Caco-2 (cell line): ENCODE data around the gene MIEN1. TPM values are rescaled to one million over a fixed set of nuclear protein-coding genes. Genes with fewer than 3 reads are reported as not detected.
"Not testable (repeated sequence)": the region's sequence is repeated elsewhere in the genome, so short reads cannot be mapped to it uniquely, and the experiment has no call there.

Experiments used
- BruUV-seq: library from RNA; stranded (reverse); fragments of 400-500 nt; replicated peaks from 2 replicates; lab custom pipeline; 2021; lab: Mats Ljungman, UMichigan
- CTCF ChIA-PET: fragments of 300-600 bp; sonication (Branson Sonifier 250); formaldehyde crosslinking; loops from one replicate; lab custom pipeline; 2022; ENCODE audit warnings: antibody characterized with exemption; lab: Charles Lee
- POLR2A ChIA-PET: fragments of 300-600 bp; sonication (Branson Sonifier 250); formaldehyde crosslinking; loops from one replicate; lab custom pipeline; 2022; ENCODE audit warnings: antibody characterized with exemption; lab: Charles Lee
- DNase-seq, 2 experiments: peaks; one replicate each; pipeline versions ENCODE4 v3.0.0 to v3.0.0-alpha.2; 2020 to 2022
- H3K27me3 ChIP-seq: replicated peaks from 2 replicates; pipeline ENCODE4 v1.6.0; 2011; ENCODE audit warnings: low read length; ENCODE audit not compliant: control insufficient read depth, insufficient read depth
- H3K36me3 ChIP-seq: 2 replicates; pipeline ENCODE4 v1.5.1; 2011; ENCODE audit warnings: low read length; ENCODE audit not compliant: control insufficient read depth, insufficient read depth
- H3K4me1 ChIP-seq: fragments of 250-450 bp; sonication (Bioruptor Pico); 2 replicates; pipeline ENCODE4 v1.5.1; 2020; ENCODE audit warnings: mild to moderate bottlenecking
- H3K4me3 ChIP-seq: 2 replicates; pipeline ENCODE4 v1.5.1; 2011; ENCODE audit warnings: low read depth, mild to moderate bottlenecking, control low read depth, low read length
- H3K9me3 ChIP-seq: fragments of 250-450 bp; sonication (Bioruptor Pico); 2 replicates; pipeline ENCODE4 v1.5.1; 2020; ENCODE audit warnings: mild to moderate bottlenecking, moderate library complexity
- H3K27ac Mint-ChIP-seq: one replicate; pipeline ENCODE4 v1.8.0; 2022; ENCODE audit warnings: mixed read lengths; ENCODE audit not compliant: unreplicated experiment
- H3K27me3 Mint-ChIP-seq: one replicate; pipeline ENCODE4 v1.8.0; 2022; ENCODE audit warnings: mixed read lengths; ENCODE audit not compliant: insufficient read depth, unreplicated experiment
- H3K36me3 Mint-ChIP-seq: one replicate; pipeline ENCODE4 v1.8.0; 2022; ENCODE audit warnings: mild to moderate bottlenecking, mixed read lengths; ENCODE audit not compliant: insufficient read depth, unreplicated experiment
- H3K4me1 Mint-ChIP-seq: one replicate; pipeline ENCODE4 v1.8.0; 2022; ENCODE audit warnings: low read depth, mixed read lengths; ENCODE audit not compliant: unreplicated experiment
- H3K4me3 Mint-ChIP-seq: one replicate; pipeline ENCODE4 v1.8.0; 2022; ENCODE audit warnings: mild to moderate bottlenecking, moderate library complexity, mixed read lengths; ENCODE audit not compliant: unreplicated experiment
- H3K9me3 Mint-ChIP-seq: one replicate; pipeline ENCODE4 v1.8.0; 2022; ENCODE audit warnings: mixed read lengths; ENCODE audit not compliant: unreplicated experiment
- CTCF ChIP-seq, 2 experiments: fragments of 200-600 bp in 1 of 2; IDR thresholded peaks; 1 replicate in 1 of 2; 2 replicates in 1 of 2; pipeline versions ENCODE4 v1.5.1 to v1.8.0; 2011 to 2022; ENCODE audit warnings: antibody characterized with exemption in 1 of 2, control low read depth in 1 of 2, inconsistent platforms in 1 of 2, low read depth in 1 of 2, low read length in 1 of 2, mild to moderate bottlenecking in 1 of 2, moderate library complexity in 1 of 2; ENCODE audit not compliant: insufficient read depth in 1 of 2, severe bottlenecking in 1 of 2, unreplicated experiment in 1 of 2
- intact Hi-C: fragments of 100-400 bp; cut with micrococcal nuclease; formaldehyde crosslinking; loops from one replicate; pipeline ENCODE4 v1.10.0; 2022; ENCODE audit not compliant: unreplicated experiment
- total RNA-seq: library from RNA; stranded (reverse); gene quantifications from 2 replicates; pipeline ENCODE4 v1.2.3, GENCODE V29; 2022

MIEN1 gene
- total RNA-seq, 1 experiment from 2014 or later, result 42.9 TPM

- no peaks in the 10 kb centered on the region for H3K4me1 Mint-ChIP-seq
- peak overlapping the region; percentile 91 for H3K27ac Mint-ChIP-seq
- Histone ChIP-seq H3K27me3 (no peaks in the 10 kb centered on the region), H3K4me3 (peak overlapping the region; percentile 57), H3K9me3 (no peaks in the 10 kb centered on the region), H3K4me1 (peaks cover 10% of the 10 kb centered on the region), H3K36me3 (peaks cover 5% of the 10 kb centered on the region)
- peak overlapping the region; percentile 84 for H3K4me3 Mint-ChIP-seq
- TF ChIP-seq CTCF (IDR thresholded peaks at IDR 0.05; ENCODE audit: insufficient read depth in 1 of 2, low read depth in 1 of 2, low read length in 1 of 2, severe bottlenecking in 1 of 2, unreplicated experiment in 1 of 2), result no peak
- no peak for DNase-seq
- CTCF ChIA-PET, result interaction anchor here (0.6 to 3.2 kb wide), 17 partner anchors 9 to 182 kb away, joined by 3 to 29 read pairs (median 5); partner anchors contain the start of genes ERBB2 and PGAP3
- POLR2A ChIA-PET, result interaction anchor here (0.6 to 2.4 kb wide), 9 partner anchors 10 to 108 kb away, joined by 3 to 24 read pairs (median 11); partner anchors contain the start of genes ERBB2 and PGAP3
- H3K36me3 Mint-ChIP-seq, result peaks cover 68% of the 10 kb centered on the region
- no TSS peak for BruUV-seq
- H3K9me3 Mint-ChIP-seq, result no peaks in the 10 kb centered on the region
- H3K27me3 Mint-ChIP-seq, result no peaks in the 10 kb centered on the region
- intact Hi-C loops, result no loop called here
Measured at GRCh38 chr17:39729280-39729851, 966 bp downstream of the MIEN1 start.

- Histone ChIP-seq H3K9me3 (no peaks in the 10 kb centered on the region), H3K4me1 (peaks cover 10% of the 10 kb centered on the region), H3K4me3 (no peak overlapping the region), H3K27me3 (no peaks in the 10 kb centered on the region), H3K36me3 (peaks cover 5% of the 10 kb centered on the region)
- TF ChIP-seq CTCF (IDR thresholded peaks at IDR 0.05; ENCODE audit: insufficient read depth in 1 of 2, low read depth in 1 of 2, low read length in 1 of 2, severe bottlenecking in 1 of 2, unreplicated experiment in 1 of 2), result no peak
- Mint-ChIP-seq H3K4me1 (no peaks in the 10 kb centered on the region), H3K9me3 (no peaks in the 10 kb centered on the region), H3K27ac (no peak overlapping the region), H3K36me3 (peaks cover 83% of the 10 kb centered on the region), H3K27me3 (no peaks in the 10 kb centered on the region), H3K4me3 (no peak overlapping the region)
- no TSS peak for BruUV-seq
- POLR2A ChIA-PET, result no interaction called here
- CTCF ChIA-PET, result no interaction called here
- intact Hi-C loops, result no loop called here
- no peak for DNase-seq
Measured at GRCh38 chr17:39727556-39727955, 2.8 kb downstream of the MIEN1 start.

GRCh38 chr17:39726617-39727016 lies 3.7 kb downstream of the MIEN1 start:
- intact Hi-C loops, result no loop called here
- Histone ChIP-seq H3K27me3 (no peaks in the 10 kb centered on the region), H3K4me3 (no peak overlapping the region), H3K36me3 (peaks cover 6% of the 10 kb centered on the region), H3K4me1 (peaks cover 10% of the 10 kb centered on the region), H3K9me3 (no peaks in the 10 kb centered on the region)
- DNase-seq, result no peak
- no peaks in the 10 kb centered on the region for H3K4me1 Mint-ChIP-seq
- no peak overlapping the region for H3K27ac Mint-ChIP-seq
- no peak overlapping the region for H3K4me3 Mint-ChIP-seq
- ChIA-PET CTCF (interaction anchor here (1.0 kb wide), 1 partner anchor 105 kb away, joined by 3 read pairs; no protein-coding TSS in a partner anchor), POLR2A (no interaction called here)
- no TSS peak for BruUV-seq
- H3K27me3 Mint-ChIP-seq, result no peaks in the 10 kb centered on the region
- TF ChIP-seq CTCF (IDR thresholded peaks at IDR 0.05; ENCODE audit: insufficient read depth in 1 of 2, low read depth in 1 of 2, low read length in 1 of 2, severe bottlenecking in 1 of 2, unreplicated experiment in 1 of 2), result no peak
- no peaks in the 10 kb centered on the region for H3K9me3 Mint-ChIP-seq
- H3K36me3 Mint-ChIP-seq, result peaks cover 87% of the 10 kb centered on the region

- H3K9me3 Mint-ChIP-seq, POLR2A ChIA-PET, H3K4me1 Mint-ChIP-seq, H3K27me3 ChIP-seq, BruUV-seq, H3K36me3 ChIP-seq, H3K4me3 ChIP-seq, H3K4me1 ChIP-seq, intact Hi-C loops, H3K9me3 ChIP-seq, H3K4me3 Mint-ChIP-seq, H3K27me3 Mint-ChIP-seq, DNase-seq: not testable (repeated sequence)
- Mint-ChIP-seq H3K36me3 (peaks cover 88% of the 10 kb centered on the region), H3K27ac (peak overlapping the region; percentile 13)
- CTCF ChIA-PET, result interaction anchor here (1.0 kb wide), 1 partner anchor 104 kb away, joined by 3 read pairs; no protein-coding TSS in a partner anchor
Measured at GRCh38 chr17:39725923-39726322, 4.4 kb downstream of the MIEN1 start.
